ENCODE measurements around the gene HCST. TPM values are rescaled to one million over a fixed set of nuclear protein-coding genes. Genes with fewer than 3 reads are reported as not detected.
A peak's percentile ranks its signal among the peaks of the same experiment; 100 is the strongest.

Gene HCST
- total and polyA plus RNA-seq, 4 experiments from 2014 or later = 66.2 to 684 (median 321) TPM

GRCh38 chr19:35945121-35945790 lies 42.9 kb downstream of the HCST start:
- DNase-seq = peak in 1 of 5 donors; percentile 33
- H3K9me3 ChIP-seq (ENCODE audit: control insufficient read depth in 1 of 2, low read length in 2 of 2) = no peaks in the 10 kb centered on the region
- CTCF ChIA-PET (ENCODE audit: partially characterized antibody) = interaction anchor here (0.9 to 1.4 kb wide), 2 partner anchors 22 to 183 kb away, joined by 3 to 4 read pairs; no protein-coding TSS in a partner anchor
- peaks cover 12% of the 10 kb centered on the region for H3K4me1 ChIP-seq (ENCODE audit: insufficient read depth, low read length)
- no peak overlapping the region for H3K27ac ChIP-seq (ENCODE audit: low read depth, low read length)
- no peaks in the 10 kb centered on the region for H3K36me3 ChIP-seq (ENCODE audit: insufficient read depth, low read length)
- peaks cover 24 to 52% (median 38%) of the 10 kb centered on the region in 4 donors for H3K4me1 Mint-ChIP-seq
- H3K27me3 ChIP-seq (ENCODE audit: insufficient read depth, low read length) = no peaks in the 10 kb centered on the region
- no peak overlapping the region for H3K4me3 ChIP-seq (ENCODE audit: low read length in 2 of 2)
- intact Hi-C loops (cut with micrococcal nuclease) = no loop called here
- POLR2A ChIA-PET (ENCODE audit: partially characterized antibody) = interaction anchor here (1.2 to 2.6 kb wide), 2 partner anchors 8 to 13 kb away, joined by 3 to 18 read pairs; no protein-coding TSS in a partner anchor
- peaks cover 0 to 5% (median 0%) of the 10 kb centered on the region in 8 donors for H3K9me3 Mint-ChIP-seq
- H3K4me3 Mint-ChIP-seq = peak overlapping the region in 1 of 8 donors; percentile 25
- H3K27ac Mint-ChIP-seq = peak overlapping the region in 6 of 7 donors; percentile 10 to 61 (median 38)
- peaks cover 21 to 36% of the 10 kb centered on the region in 2 donors for H3K36me3 Mint-ChIP-seq
- no peaks in the 10 kb centered on the region for H3K27me3 Mint-ChIP-seq

- no peaks in the 10 kb centered on the region for H3K27me3 Mint-ChIP-seq
- no peak overlapping the region for H3K27ac ChIP-seq (ENCODE audit: low read depth, low read length)
- CTCF ChIA-PET (ENCODE audit: partially characterized antibody) = interaction anchor here (0.9 to 1.4 kb wide), 7 partner anchors 21 to 182 kb away, joined by 3 to 7 read pairs (median 3); partner anchors contain the start of gene THAP8
- no peaks in the 10 kb centered on the region for H3K36me3 ChIP-seq (ENCODE audit: insufficient read depth, low read length)
- POLR2A ChIA-PET (ENCODE audit: partially characterized antibody) = interaction anchor here (1.0 to 2.6 kb wide), 4 partner anchors 7 to 201 kb away, joined by 3 to 18 read pairs (median 3); partner anchors contain the start of genes PSENEN and U2AF1L4
- intact Hi-C loops (cut with micrococcal nuclease) = no loop called here
- H3K36me3 Mint-ChIP-seq = peaks cover 15 to 28% of the 10 kb centered on the region in 2 donors
- no peak overlapping the region for H3K4me3 Mint-ChIP-seq
- H3K4me3 ChIP-seq (ENCODE audit: low read length in 2 of 2) = no peak overlapping the region
- H3K9me3 ChIP-seq (ENCODE audit: control insufficient read depth in 1 of 2, low read length in 2 of 2) = no peaks in the 10 kb centered on the region
- H3K4me1 ChIP-seq (ENCODE audit: insufficient read depth, low read length) = peaks cover 22% of the 10 kb centered on the region
- H3K9me3 Mint-ChIP-seq = peaks cover 0 to 5% (median 0%) of the 10 kb centered on the region in 8 donors
- no peaks in the 10 kb centered on the region for H3K27me3 ChIP-seq (ENCODE audit: insufficient read depth, low read length)
- DNase-seq = no peak
- H3K27ac Mint-ChIP-seq = peak overlapping the region; percentile 57 to 92 (median 78)
- peaks cover 26 to 55% (median 40%) of the 10 kb centered on the region in 4 donors for H3K4me1 Mint-ChIP-seq
These were observed 43.9 kb downstream of the HCST start for GRCh38 chr19:35946203-35946602.

GRCh38 chr19:35949131-35949530 lies 46.8 kb downstream of the HCST start:
- Histone ChIP-seq H3K4me3 (ENCODE audit: low read length in 2 of 2) (no peak overlapping the region), H3K36me3 (ENCODE audit: insufficient read depth, low read length) (no peaks in the 10 kb centered on the region), H3K27me3 (ENCODE audit: insufficient read depth, low read length) (no peaks in the 10 kb centered on the region), H3K27ac (ENCODE audit: low read depth, low read length) (no peak overlapping the region), H3K4me1 (ENCODE audit: insufficient read depth, low read length) (peaks cover 46% of the 10 kb centered on the region), H3K9me3 (ENCODE audit: control insufficient read depth in 1 of 2, low read length in 2 of 2) (no peaks in the 10 kb centered on the region)
- POLR2A ChIA-PET (ENCODE audit: partially characterized antibody) = interaction anchor here (0.8 to 2.3 kb wide), 5 partner anchors 46 to 247 kb away, joined by 3 to 9 read pairs (median 3); partner anchors contain the start of genes ALKBH6, POLR2I and TBCB
- CTCF ChIA-PET (ENCODE audit: partially characterized antibody) = interaction anchor here (1.2 to 1.5 kb wide), 2 partner anchors 18 to 105 kb away, joined by 3 to 5 read pairs; partner anchors contain the start of gene THAP8
- peaks cover 0 to 5% (median 0%) of the 10 kb centered on the region in 8 donors for H3K9me3 Mint-ChIP-seq
- intact Hi-C loops (cut with micrococcal nuclease) = no loop called here
- peak overlapping the region in 1 of 8 donors; percentile 39 for H3K4me3 Mint-ChIP-seq
- peaks cover 2 to 9% of the 10 kb centered on the region in 2 donors for H3K36me3 Mint-ChIP-seq
- H3K4me1 Mint-ChIP-seq = peaks cover 39 to 77% (median 56%) of the 10 kb centered on the region in 4 donors
- no peaks in the 10 kb centered on the region for H3K27me3 Mint-ChIP-seq
- no peak for DNase-seq
- H3K27ac Mint-ChIP-seq = peak overlapping the region in 6 of 7 donors; percentile 48 to 87 (median 78)

Other genes starting within 250 kb of the HCST start
- under 1 TPM; 0.55 to 0.72 TPM for gene UPK1A, start 236.0 kb upstream of the HCST start, total RNA-seq
- gene UPK1A, start 236.0 kb upstream of the HCST start, polyA plus RNA-seq = not detected
- under 1 TPM; 0.49 to 0.50 TPM for gene ZBTB32, start 198.0 kb upstream of the HCST start, total RNA-seq
- under 1 TPM in 1 of 2 donors, not detected in 1; 0.45 TPM for gene ZBTB32, start 198.0 kb upstream of the HCST start, polyA plus RNA-seq
- 10 to 100 TPM; 83.4 to 84.3 TPM for gene KMT2B, start 184.5 kb upstream of the HCST start, total RNA-seq
- gene KMT2B, start 184.5 kb upstream of the HCST start, polyA plus RNA-seq = 1 to 10 TPM in 1 of 2 donors, not detected in 1; 2.8 TPM
- gene IGFLR1, start 160.1 kb upstream of the HCST start, total RNA-seq = 100 to 1,000 TPM; 119 to 124 TPM
- 10 to 100 TPM; 93.9 to 99.5 TPM for gene IGFLR1, start 160.1 kb upstream of the HCST start, polyA plus RNA-seq
- 10 to 100 TPM; 60.5 to 65.2 TPM for gene U2AF1L4, start 157.1 kb upstream of the HCST start, total RNA-seq
- 10 to 100 TPM; 48.7 to 50.9 TPM for gene U2AF1L4, start 157.1 kb upstream of the HCST start, polyA plus RNA-seq
- 10 to 100 TPM; 27.2 TPM for gene PSENEN, start 156.9 kb upstream of the HCST start, total RNA-seq
- 10 to 100 TPM; 84.6 to 89.9 TPM for gene PSENEN, start 156.9 kb upstream of the HCST start, polyA plus RNA-seq
- gene LIN37, start 154.0 kb upstream of the HCST start, total RNA-seq = 10 to 100 TPM; 26.3 to 29.4 TPM
- gene LIN37, start 154.0 kb upstream of the HCST start, polyA plus RNA-seq = 10 to 100 TPM in 1 of 2 donors, 1 to 10 TPM in 1; 8.3 to 13.3 TPM
- not detected for gene HSPB6, start 145.5 kb upstream of the HCST start, total RNA-seq
- not detected for gene HSPB6, start 145.5 kb upstream of the HCST start, polyA plus RNA-seq
- 10 to 100 TPM; 45.1 to 46.5 TPM for gene PROSER3, start 144.4 kb upstream of the HCST start, total RNA-seq
- 10 to 100 TPM in 1 of 2 donors, 1 to 10 TPM in 1; 2.0 to 11.8 TPM for gene PROSER3, start 144.4 kb upstream of the HCST start, polyA plus RNA-seq
- gene ARHGAP33, start 127.0 kb upstream of the HCST start, total RNA-seq = 10 to 100 TPM; 15.8 to 19.4 TPM
- gene ARHGAP33, start 127.0 kb upstream of the HCST start, polyA plus RNA-seq = under 1 TPM in 1 of 2 donors, not detected in 1; 0.29 TPM
- gene PRODH2, start 89.7 kb upstream of the HCST start, total RNA-seq = not detected
- not detected for gene PRODH2, start 89.7 kb upstream of the HCST start, polyA plus RNA-seq
- not detected for gene NPHS1, start 50.0 kb upstream of the HCST start, total RNA-seq
- gene NPHS1, start 50.0 kb upstream of the HCST start, polyA plus RNA-seq = not detected
- not detected for gene KIRREL2, start 45.6 kb upstream of the HCST start, total RNA-seq
- gene KIRREL2, start 45.6 kb upstream of the HCST start, polyA plus RNA-seq = under 1 TPM in 1 of 2 donors, not detected in 1; 0.08 TPM
- gene APLP1, start 34.0 kb upstream of the HCST start, total RNA-seq = not detected
- under 1 TPM in 1 of 2 donors, not detected in 1; 0.70 TPM for gene APLP1, start 34.0 kb upstream of the HCST start, polyA plus RNA-seq
- gene NFKBID, start 2.0 kb upstream of the HCST start, total RNA-seq = 10 to 100 TPM; 36.6 to 50.0 TPM
- gene NFKBID, start 2.0 kb upstream of the HCST start, polyA plus RNA-seq = 1 to 10 TPM; 1.3 to 7.1 TPM
- 10 to 100 TPM; 12.7 to 17.3 TPM for gene TYROBP, start 5.8 kb downstream of the HCST start, total RNA-seq
- gene TYROBP, start 5.8 kb downstream of the HCST start, polyA plus RNA-seq = 1 to 10 TPM; 2.3 to 2.5 TPM
- gene LRFN3, start 33.8 kb downstream of the HCST start, total RNA-seq = 10 to 100 TPM; 15.7 to 16.3 TPM
- gene LRFN3, start 33.8 kb downstream of the HCST start, polyA plus RNA-seq = 1 to 10 TPM in 1 of 2 donors, under 1 TPM in 1; 0.45 to 2.4 TPM
- gene SDHAF1, start 92.7 kb downstream of the HCST start, total RNA-seq = 10 to 100 TPM; 25.7 to 25.8 TPM
- gene SDHAF1, start 92.7 kb downstream of the HCST start, polyA plus RNA-seq = 10 to 100 TPM; 21.9 to 41.3 TPM
- gene SYNE4, start 106.3 kb downstream of the HCST start, total RNA-seq = 1 to 10 TPM; 4.8 to 5.0 TPM
- under 1 TPM in 1 of 2 donors, not detected in 1; 0.25 TPM for gene SYNE4, start 106.3 kb downstream of the HCST start, polyA plus RNA-seq
- gene ALKBH6, start 111.7 kb downstream of the HCST start, total RNA-seq = 10 to 100 TPM; 50.9 to 51.0 TPM
- gene ALKBH6, start 111.7 kb downstream of the HCST start, polyA plus RNA-seq = 10 to 100 TPM; 20.8 to 21.0 TPM
- gene CLIP3, start 130.3 kb downstream of the HCST start, total RNA-seq = 1 to 10 TPM; 2.4 TPM
- gene CLIP3, start 130.3 kb downstream of the HCST start, polyA plus RNA-seq = 1 to 10 TPM in 1 of 2 donors, under 1 TPM in 1; 0.37 to 1.5 TPM
- gene THAP8, start 151.8 kb downstream of the HCST start, total RNA-seq = 1 to 10 TPM; 5.1 to 7.0 TPM
- gene THAP8, start 151.8 kb downstream of the HCST start, polyA plus RNA-seq = 1 to 10 TPM; 4.0 to 8.6 TPM
- 1 to 10 TPM; 1.3 to 1.7 TPM for gene WDR62, start 152.4 kb downstream of the HCST start, total RNA-seq
- under 1 TPM in 1 of 2 donors, not detected in 1; 0.08 TPM for gene WDR62, start 152.4 kb downstream of the HCST start, polyA plus RNA-seq
- gene OVOL3, start 208.6 kb downstream of the HCST start, total RNA-seq = not detected
- gene OVOL3, start 208.6 kb downstream of the HCST start, polyA plus RNA-seq = not detected
- gene POLR2I, start 212.3 kb downstream of the HCST start, total RNA-seq = 10 to 100 TPM; 52.4 to 55.0 TPM
- gene POLR2I, start 212.3 kb downstream of the HCST start, polyA plus RNA-seq = 100 to 1,000 TPM; 146 to 163 TPM
- gene TBCB, start 212.9 kb downstream of the HCST start, total RNA-seq = 100 to 1,000 TPM; 148 TPM
- 100 to 1,000 TPM; 256 to 308 TPM for gene TBCB, start 212.9 kb downstream of the HCST start, polyA plus RNA-seq
- gene CAPNS1, start 237.5 kb downstream of the HCST start, total RNA-seq = 100 to 1,000 TPM; 255 to 259 TPM
- 100 to 1,000 TPM; 123 to 184 TPM for gene CAPNS1, start 237.5 kb downstream of the HCST start, polyA plus RNA-seq
- gene COX7A1, start 249.9 kb downstream of the HCST start, total RNA-seq = not detected
- gene COX7A1, start 249.9 kb downstream of the HCST start, polyA plus RNA-seq = not detected